Mammary epithelial cell (primary cell): ENCODE data around the gene ADCY2.

Experiments used
- EZH2 ChIP-seq: IDR thresholded peaks from 2 replicates; pipeline ENCODE4 v1.6.1; 2012; ENCODE audit warnings: low read length, inconsistent platforms, borderline replicate concordance
- TF ChIP-seq, protein P1 (sequence below), 2 donors: IDR thresholded peaks in 1 of 2; conservative IDR thresholded peaks in 1 of 2; 2 replicates each; pipeline ENCODE4 v1.5.1; 2011 to 2012; ENCODE audit warnings: inconsistent platforms in 2 of 2, low read length in 2 of 2, mild to moderate bottlenecking in 2 of 2, control low read depth in 1 of 2, low read depth in 1 of 2; ENCODE audit not compliant: insufficient read depth in 1 of 2; ENCODE audit errors: extremely low read depth in 1 of 2

- TF ChIP-seq, protein P1, sequence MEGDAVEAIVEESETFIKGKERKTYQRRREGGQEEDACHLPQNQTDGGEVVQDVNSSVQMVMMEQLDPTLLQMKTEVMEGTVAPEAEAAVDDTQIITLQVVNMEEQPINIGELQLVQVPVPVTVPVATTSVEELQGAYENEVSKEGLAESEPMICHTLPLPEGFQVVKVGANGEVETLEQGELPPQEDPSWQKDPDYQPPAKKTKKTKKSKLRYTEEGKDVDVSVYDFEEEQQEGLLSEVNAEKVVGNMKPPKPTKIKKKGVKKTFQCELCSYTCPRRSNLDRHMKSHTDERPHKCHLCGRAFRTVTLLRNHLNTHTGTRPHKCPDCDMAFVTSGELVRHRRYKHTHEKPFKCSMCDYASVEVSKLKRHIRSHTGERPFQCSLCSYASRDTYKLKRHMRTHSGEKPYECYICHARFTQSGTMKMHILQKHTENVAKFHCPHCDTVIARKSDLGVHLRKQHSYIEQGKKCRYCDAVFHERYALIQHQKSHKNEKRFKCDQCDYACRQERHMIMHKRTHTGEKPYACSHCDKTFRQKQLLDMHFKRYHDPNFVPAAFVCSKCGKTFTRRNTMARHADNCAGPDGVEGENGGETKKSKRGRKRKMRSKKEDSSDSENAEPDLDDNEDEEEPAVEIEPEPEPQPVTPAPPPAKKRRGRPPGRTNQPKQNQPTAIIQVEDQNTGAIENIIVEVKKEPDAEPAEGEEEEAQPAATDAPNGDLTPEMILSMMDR (conservative IDR thresholded peaks at IDR 0.05 in 1 of 2, IDR thresholded peaks at IDR 0.05 in 1 of 2; ENCODE audit: extremely low read depth in 1 of 2, insufficient read depth in 1 of 2, low read depth in 1 of 2, low read length in 2 of 2): no peak
- no peak for TF ChIP-seq EZH2
Measured at GRCh38 chr5:7794823-7795222, 398.9 kb downstream of the ADCY2 start.
